Esophagus muscularis mucosa (tissue), 4 donors: Measurements from ENCODE around the gene NBAS. TPM values are rescaled to one million over a fixed set of nuclear protein-coding genes. Genes with fewer than 3 reads are reported as not detected.
"Not testable (repeated sequence)": the region's sequence is repeated elsewhere in the genome, so short reads cannot be mapped to it uniquely, and the experiment has no call there.

Source experiments
- DNase-seq: peaks from one replicate; pipeline ENCODE4 v3.0.0-alpha.2; 2017; ENCODE audit errors: extremely low spot score
- H3K27ac ChIP-seq, 4 donors: fragments of 200-600 bp; sonication (generic); replicated peaks in 1 of 4; 1 replicate in 3 of 4; 2 replicates in 1 of 4; pipeline ENCODE4 v1.5.1; 2016 to 2019; ENCODE audit warnings: mild to moderate bottlenecking in 1 of 4
- H3K27me3 ChIP-seq, 4 donors: fragments of 200-600 bp; sonication (generic); one replicate each; pipeline versions ENCODE4 v1.5.1 to v1.6.0; 2016 to 2019
- H3K36me3 ChIP-seq, 4 donors: fragments of 200-600 bp; sonication (generic); one replicate each; pipeline ENCODE4 v1.5.1; 2016 to 2019
- H3K4me1 ChIP-seq, 4 donors: fragments of 200-600 bp; sonication (generic); one replicate each; pipeline ENCODE4 v1.5.1; 2016 to 2019
- H3K4me3 ChIP-seq, 4 donors: fragments of 200-600 bp; sonication (generic); 1 replicate in 2 of 4; 2 replicates in 2 of 4; pipeline ENCODE4 v1.5.1; 2016 to 2019; ENCODE audit warnings: mild to moderate bottlenecking in 4 of 4, moderate library complexity in 1 of 4
- H3K9me3 ChIP-seq, 4 donors: fragments of 200-600 bp; sonication (generic); 1 replicate in 3 of 4; 2 replicates in 1 of 4; pipeline ENCODE4 v1.5.1; 2016 to 2019
- EP300 ChIP-seq: sonication (generic); formaldehyde crosslinking; IDR thresholded peaks from one replicate; pipeline ENCODE4 v1.6.1; 2017; ENCODE audit warnings: antibody characterized with exemption
- POLR2A ChIP-seq: fragments of 450-650 bp; IDR thresholded peaks from one replicate; pipeline ENCODE4 v1.6.1; 2017; ENCODE audit warnings: antibody characterized with exemption, moderate library complexity, mild to moderate bottlenecking, low read depth
- POLR2AphosphoS5 ChIP-seq, 2 donors: sonication (generic); formaldehyde crosslinking; IDR thresholded peaks; one replicate each; pipeline ENCODE4 v1.6.1; 2017; ENCODE audit warnings: antibody characterized with exemption in 2 of 2
- WGBS: methylation state at CpG from one replicate; pipeline ENCODE4 v1.1.5; 2018; 5-methylcytosine and 5-hydroxymethylcytosine counted together
- intact Hi-C: fragments of 100-400 bp; cut with DNase I; formaldehyde crosslinking; loops from one replicate; pipeline ENCODE4 v1.15.1; 2023
- total RNA-seq, 4 donors: library from RNA; depleted of rRNA; stranded (reverse); fragments of >200 nt; gene quantifications; one replicate each; pipeline versions ENCODE4 v1.1.0 to v1.2.1, GENCODE V29; 2016
- TF ChIP-seq, protein P1 (sequence below), 3 experiments: fragments of 200-600 bp in 2 of 3; fragments of 450-650 bp in 1 of 3; sonication (generic) in 2 of 3; IDR thresholded peaks; one replicate each; pipeline ENCODE4 v1.5.1; 2017 to 2019; ENCODE audit warnings: antibody characterized with exemption in 3 of 3, mild to moderate bottlenecking in 2 of 3, moderate library complexity in 1 of 3

Gene NBAS
- total RNA-seq, 4 donors from 2014 or later = 39.2 to 43.6 (median 42.0) TPM

GRCh38 chr2:15331787-15332186, 229.3 kb downstream of the NBAS start:
- Histone ChIP-seq H3K9me3 (no peaks in the 10 kb centered on the region), H3K4me3 (no peak overlapping the region), H3K27me3 (no peaks in the 10 kb centered on the region), H3K4me1 (no peaks in the 10 kb centered on the region), H3K36me3 (peaks cover 13 to 49% (median 41%) of the 10 kb centered on the region in 4 donors), H3K27ac (no peak overlapping the region)
- DNase-seq = no peak
- intact Hi-C loops = no loop called here
- 92% methylated on average over 2 of the region's 2 CpGs for WGBS
- no peak for TF ChIP-seq POLR2AphosphoS5 (IDR thresholded peaks at IDR 0.05)
- no peak for TF ChIP-seq POLR2A
- no peak for TF ChIP-seq EP300
- TF ChIP-seq, protein P1, sequence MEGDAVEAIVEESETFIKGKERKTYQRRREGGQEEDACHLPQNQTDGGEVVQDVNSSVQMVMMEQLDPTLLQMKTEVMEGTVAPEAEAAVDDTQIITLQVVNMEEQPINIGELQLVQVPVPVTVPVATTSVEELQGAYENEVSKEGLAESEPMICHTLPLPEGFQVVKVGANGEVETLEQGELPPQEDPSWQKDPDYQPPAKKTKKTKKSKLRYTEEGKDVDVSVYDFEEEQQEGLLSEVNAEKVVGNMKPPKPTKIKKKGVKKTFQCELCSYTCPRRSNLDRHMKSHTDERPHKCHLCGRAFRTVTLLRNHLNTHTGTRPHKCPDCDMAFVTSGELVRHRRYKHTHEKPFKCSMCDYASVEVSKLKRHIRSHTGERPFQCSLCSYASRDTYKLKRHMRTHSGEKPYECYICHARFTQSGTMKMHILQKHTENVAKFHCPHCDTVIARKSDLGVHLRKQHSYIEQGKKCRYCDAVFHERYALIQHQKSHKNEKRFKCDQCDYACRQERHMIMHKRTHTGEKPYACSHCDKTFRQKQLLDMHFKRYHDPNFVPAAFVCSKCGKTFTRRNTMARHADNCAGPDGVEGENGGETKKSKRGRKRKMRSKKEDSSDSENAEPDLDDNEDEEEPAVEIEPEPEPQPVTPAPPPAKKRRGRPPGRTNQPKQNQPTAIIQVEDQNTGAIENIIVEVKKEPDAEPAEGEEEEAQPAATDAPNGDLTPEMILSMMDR (IDR thresholded peaks at IDR 0.05) = no peak

- Histone ChIP-seq H3K27ac (no peak overlapping the region), H3K36me3 (peaks cover 15 to 56% (median 48%) of the 10 kb centered on the region in 4 donors)
- 88% methylated on average over 1 of the region's 1 CpG for WGBS
Measured at GRCh38 chr2:15325296-15325695, 235.8 kb downstream of the NBAS start.

GRCh38 chr2:15323227-15323626, 237.9 kb downstream of the NBAS start:
- Histone ChIP-seq H3K36me3 (peaks cover 9 to 36% (median 27%) of the 10 kb centered on the region in 4 donors), H3K4me1 (no peaks in the 10 kb centered on the region), H3K27ac (no peak overlapping the region), H3K9me3 (no peaks in the 10 kb centered on the region), H3K4me3 (no peak overlapping the region), H3K27me3 (no peaks in the 10 kb centered on the region)
- intact Hi-C loops = no loop called here
- TF ChIP-seq, protein P1 (IDR thresholded peaks at IDR 0.05) = no peak
- TF ChIP-seq POLR2A (no peak), POLR2AphosphoS5 (IDR thresholded peaks at IDR 0.05) (no peak), EP300 (no peak)
- no peak for DNase-seq
- 100% methylated on average over 1 of the region's 1 CpG for WGBS

More at GRCh38 chr2:15325296-15325695, 235.8 kb downstream of the NBAS start:
- Histone ChIP-seq H3K4me3 (no peak overlapping the region), H3K27me3 (no peaks in the 10 kb centered on the region), H3K4me1 (no peaks in the 10 kb centered on the region), H3K9me3 (no peaks in the 10 kb centered on the region)
- TF ChIP-seq EP300 = no peak
- TF ChIP-seq POLR2A = no peak
- no peak for TF ChIP-seq POLR2AphosphoS5 (IDR thresholded peaks at IDR 0.05)
- TF ChIP-seq, protein P1 (IDR thresholded peaks at IDR 0.05) = no peak
- DNase-seq = no peak
- intact Hi-C loops = no loop called here

DNA sequence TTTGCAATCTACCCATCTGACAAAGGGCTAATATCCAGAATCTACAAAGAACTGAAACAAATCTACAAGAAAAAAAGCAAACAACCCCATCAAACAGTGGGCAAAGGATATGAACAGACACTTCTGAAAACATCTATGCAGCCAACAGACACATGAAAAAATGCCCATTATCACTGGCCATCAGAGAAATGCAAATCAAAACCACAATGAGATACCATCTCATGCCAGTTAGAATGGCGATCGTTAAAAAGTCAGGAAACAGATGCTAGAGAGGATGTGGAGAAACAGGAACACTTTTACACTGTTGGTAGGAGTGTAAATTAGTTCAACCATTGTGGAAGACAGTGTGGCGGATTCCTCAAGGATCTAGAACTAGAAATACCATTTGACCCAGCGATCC, 239.7 kb downstream of the NBAS start:
- 86% methylated on average over 4 of the region's 4 CpGs for WGBS
- H3K27ac ChIP-seq, H3K4me3 ChIP-seq, H3K27me3 ChIP-seq, DNase-seq, H3K4me1 ChIP-seq, H3K9me3 ChIP-seq, intact Hi-C loops: not testable (repeated sequence)
- peaks cover 5 to 26% (median 18%) of the 10 kb centered on the region in 4 donors for H3K36me3 ChIP-seq

DNA sequence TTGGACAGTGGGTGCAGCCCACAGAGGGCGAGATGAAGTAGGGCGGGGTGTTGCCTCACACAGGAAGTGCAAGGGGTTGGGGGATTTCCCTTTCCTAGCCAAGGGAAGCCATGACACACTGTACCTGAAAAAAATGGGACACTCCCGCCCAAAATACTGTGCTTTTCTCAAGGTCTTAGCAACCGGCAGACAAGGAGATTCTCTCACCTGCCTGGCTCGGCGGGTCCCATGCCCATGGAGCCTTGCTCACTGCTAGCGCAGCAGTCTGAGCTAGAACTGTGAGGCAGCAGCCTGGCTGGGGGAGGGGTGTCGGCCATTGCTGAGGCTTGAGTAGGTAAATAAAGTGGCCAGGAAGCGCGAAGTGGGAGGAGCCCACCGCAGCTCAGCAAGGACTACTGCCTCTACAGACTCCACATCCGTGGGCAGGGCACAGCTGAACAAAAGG, 244.7 kb downstream of the NBAS start:
- Histone ChIP-seq H3K27me3 (no peaks in the 10 kb centered on the region), H3K4me3 (no peak overlapping the region), H3K27ac (no peak overlapping the region), H3K36me3 (peaks cover 0 to 10% (median 9%) of the 10 kb centered on the region in 4 donors), H3K9me3 (no peaks in the 10 kb centered on the region), H3K4me1 (no peaks in the 10 kb centered on the region)
- DNase-seq = no peak
- 97% methylated on average over 11 of the region's 12 CpGs for WGBS
- TF ChIP-seq POLR2A (no peak), POLR2AphosphoS5 (IDR thresholded peaks at IDR 0.05) (no peak), EP300 (no peak)
- TF ChIP-seq, protein P1 (IDR thresholded peaks at IDR 0.05) = no peak
- intact Hi-C loops = no loop called here
